IPS-NIHi11 (cell line): ENCODE results near the gene SRF.

Experiments
- DNase-seq: peaks from one replicate; pipeline ENCODE4 v3.0.0; 2012; ENCODE audit warnings: mixed read lengths, low spot score

Gene SRF

GRCh38 chr6:43216200-43216599 lies 45.1 kb downstream of the SRF start:
- no peak for DNase-seq

GRCh38 chr6:43217351-43217750 lies 46.3 kb downstream of the SRF start:
- no peak for DNase-seq

- DNase-seq, result no peak
Observed at GRCh38 chr6:43219119-43219518, 48.0 kb downstream of the SRF start.

- DNase-seq, result no peak
Observed at GRCh38 chr6:43219814-43220213, 48.7 kb downstream of the SRF start.

- DNase-seq, result no peak
Observed at GRCh38 chr6:43220439-43220951, 49.4 kb downstream of the SRF start.

GRCh38 chr6:43221046-43221972 lies 50.2 kb downstream of the SRF start:
- no peak for DNase-seq

- no peak for DNase-seq
Observed at GRCh38 chr6:43222418-43223059, 51.5 kb downstream of the SRF start.

- DNase-seq, result no peak
Observed at GRCh38 chr6:43223175-43223574, 52.1 kb downstream of the SRF start.

- no peak for DNase-seq
Observed at GRCh38 chr6:43226192-43226851, 55.3 kb downstream of the SRF start.

GRCh38 chr6:43228951-43229802 lies 58.1 kb downstream of the SRF start, which contains the start of gene DNPH1:
Gene DNPH1 (minus strand): TSS chr6:43229481. CDS start chr6:43229456, 25 bp downstream.
- peak; percentile 95 for DNase-seq

- DNase-seq, result no peak
Observed at GRCh38 chr6:43229803-43230620, 58.9 kb downstream of the SRF start.

GRCh38 chr6:43231053-43231452 lies 60.0 kb downstream of the SRF start:
- DNase-seq, result no peak
